ENCODE measurements around the gene TLR5. TPM values are rescaled to one million over a fixed set of nuclear protein-coding genes. Genes with fewer than 3 reads are reported as not detected.
"Not testable (repeated sequence)": the region's sequence is repeated elsewhere in the genome, so short reads cannot be mapped to it uniquely, and the experiment has no call there.

TLR5 gene
- total RNA-seq, 1 experiment from 2014 or later = 2.5 TPM

DNA sequence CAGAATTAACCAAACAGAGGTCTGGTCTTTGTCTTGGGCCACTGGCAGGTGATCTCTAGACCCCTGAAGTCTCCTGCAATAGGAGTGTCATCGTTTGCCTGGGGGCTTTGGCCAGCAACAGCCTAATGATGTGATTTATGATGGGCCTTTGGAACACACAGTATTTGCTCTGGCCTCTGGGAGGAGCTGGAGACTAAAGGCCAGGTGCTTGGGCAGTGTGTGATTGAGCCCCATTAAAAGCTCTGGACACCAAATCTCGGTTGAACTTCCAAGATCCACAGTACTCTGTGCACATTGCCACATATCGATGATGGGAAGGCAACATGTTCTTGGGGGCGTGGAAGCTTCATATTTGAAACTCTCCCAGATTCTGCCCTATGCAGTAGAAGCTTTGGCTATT, 32.0 kb upstream of the TLR5 start:
- Histone ChIP-seq H3K36me3 (ENCODE audit: low read depth) (no peaks in the 10 kb centered on the region), H3F3A (ENCODE audit: insufficient read depth, low read depth) (no peaks in the 10 kb centered on the region; the same call in 1 of the 2 replicates), H4K20me1 (ENCODE audit: insufficient read depth) (no peaks in the 10 kb centered on the region), H3K4me2 (no peak overlapping the region), H3K9me2 (ENCODE audit: insufficient read depth) (no peaks in the 10 kb centered on the region), H3K4me1 (replicated peaks; ENCODE audit: insufficient read depth) (peaks cover 16% of the 10 kb centered on the region), H3K79me2 (ENCODE audit: low read depth) (no peaks in the 10 kb centered on the region), H3K4me3 (no peak overlapping the region), H3K27ac (no peak overlapping the region), H3K9me3 (ENCODE audit: insufficient read depth, low read depth) (no peaks in the 10 kb centered on the region), H2AFZ (no peak overlapping the region), H3K27me3 (ENCODE audit: insufficient read depth, low read depth) (no peaks in the 10 kb centered on the region)
- DNase-seq = no peak
- BruUV-seq (replicated peaks) = no TSS peak
- TF ChIP-seq EZH2 (IDR thresholded peaks at IDR 0.05; ENCODE audit: low read depth) = no peak
- TF ChIP-seq, protein P1, sequence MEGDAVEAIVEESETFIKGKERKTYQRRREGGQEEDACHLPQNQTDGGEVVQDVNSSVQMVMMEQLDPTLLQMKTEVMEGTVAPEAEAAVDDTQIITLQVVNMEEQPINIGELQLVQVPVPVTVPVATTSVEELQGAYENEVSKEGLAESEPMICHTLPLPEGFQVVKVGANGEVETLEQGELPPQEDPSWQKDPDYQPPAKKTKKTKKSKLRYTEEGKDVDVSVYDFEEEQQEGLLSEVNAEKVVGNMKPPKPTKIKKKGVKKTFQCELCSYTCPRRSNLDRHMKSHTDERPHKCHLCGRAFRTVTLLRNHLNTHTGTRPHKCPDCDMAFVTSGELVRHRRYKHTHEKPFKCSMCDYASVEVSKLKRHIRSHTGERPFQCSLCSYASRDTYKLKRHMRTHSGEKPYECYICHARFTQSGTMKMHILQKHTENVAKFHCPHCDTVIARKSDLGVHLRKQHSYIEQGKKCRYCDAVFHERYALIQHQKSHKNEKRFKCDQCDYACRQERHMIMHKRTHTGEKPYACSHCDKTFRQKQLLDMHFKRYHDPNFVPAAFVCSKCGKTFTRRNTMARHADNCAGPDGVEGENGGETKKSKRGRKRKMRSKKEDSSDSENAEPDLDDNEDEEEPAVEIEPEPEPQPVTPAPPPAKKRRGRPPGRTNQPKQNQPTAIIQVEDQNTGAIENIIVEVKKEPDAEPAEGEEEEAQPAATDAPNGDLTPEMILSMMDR (conservative IDR thresholded peaks at IDR 0.05) = peak; percentile 50
- intact Hi-C loops (cut with micrococcal nuclease; ENCODE audit: unreplicated experiment) = loop anchor here (1.0 to 5.0 kb wide), 2 partner anchors 33 to 508 kb away; partner anchors contain the start of gene TLR5
- ChIA-PET CTCF (interaction anchor here (0.6 to 1.3 kb wide), 7 partner anchors 22 to 1282 kb away, joined by 3 read pairs; no protein-coding TSS in a partner anchor), POLR2A (ENCODE audit: unreplicated experiment) (no interaction called here)

GRCh38 chr1:223169458-223169857, 26.4 kb upstream of the TLR5 start:
- H2AFZ ChIP-seq; H3K4me2 ChIP-seq; H4K20me1 ChIP-seq (ENCODE audit: insufficient read depth); intact Hi-C loops (cut with micrococcal nuclease; ENCODE audit: unreplicated experiment); CTCF ChIA-PET; H3F3A ChIP-seq (ENCODE audit: insufficient read depth, low read depth); H3K4me1 ChIP-seq (replicated peaks; ENCODE audit: insufficient read depth); H3K9me3 ChIP-seq (ENCODE audit: insufficient read depth, low read depth); BruUV-seq (replicated peaks); H3K27ac ChIP-seq; DNase-seq; H3K9me2 ChIP-seq (ENCODE audit: insufficient read depth); H3K4me3 ChIP-seq; POLR2A ChIA-PET (ENCODE audit: unreplicated experiment); H3K36me3 ChIP-seq (ENCODE audit: low read depth); H3K27me3 ChIP-seq (ENCODE audit: insufficient read depth, low read depth); H3K79me2 ChIP-seq (ENCODE audit: low read depth): not testable (repeated sequence)

DNA sequence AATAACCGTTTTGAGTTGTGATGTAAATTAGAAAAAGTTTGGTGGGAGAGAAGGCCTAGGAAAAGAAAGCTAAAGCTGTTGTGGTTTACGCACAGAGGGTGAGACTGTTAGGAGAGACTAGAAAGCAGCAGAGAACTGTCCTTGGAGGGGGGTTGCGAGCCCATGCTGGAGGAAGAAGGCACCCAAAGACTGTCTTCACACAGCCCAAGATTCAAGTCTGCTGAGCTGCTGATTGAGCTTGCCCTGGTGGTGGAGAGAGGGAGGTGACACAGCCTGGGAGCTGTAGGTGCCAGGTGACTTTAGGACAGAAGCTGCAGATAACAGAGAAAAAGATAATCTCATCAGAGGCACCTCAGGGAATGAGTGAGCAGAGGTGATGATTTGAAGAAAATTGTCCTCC, 18.3 kb upstream of the TLR5 start:
- ChIA-PET CTCF (no interaction called here), POLR2A (ENCODE audit: unreplicated experiment) (no interaction called here)
- Histone ChIP-seq H3K9me3 (ENCODE audit: insufficient read depth, low read depth) (no peaks in the 10 kb centered on the region), H3K9me2 (ENCODE audit: insufficient read depth) (no peaks in the 10 kb centered on the region), H3K4me3 (no peak overlapping the region), H3K27me3 (ENCODE audit: insufficient read depth, low read depth) (0 out of 2 replicates have a peak, but pooled peaks cover 3% of the 10 kb centered on the region), H3K36me3 (ENCODE audit: low read depth) (no peaks in the 10 kb centered on the region), H3F3A (ENCODE audit: insufficient read depth, low read depth) (no peaks in the 10 kb centered on the region), H3K27ac (no peak overlapping the region), H3K79me2 (ENCODE audit: low read depth) (no peaks in the 10 kb centered on the region), H3K4me1 (replicated peaks; ENCODE audit: insufficient read depth) (peaks cover 6% of the 10 kb centered on the region), H4K20me1 (ENCODE audit: insufficient read depth) (no peaks in the 10 kb centered on the region), H3K4me2 (no peak overlapping the region), H2AFZ (no peak overlapping the region)
- intact Hi-C loops (cut with micrococcal nuclease; ENCODE audit: unreplicated experiment) = no loop called here
- TF ChIP-seq EZH2 (IDR thresholded peaks at IDR 0.05; ENCODE audit: low read depth) = no peak
- TF ChIP-seq, protein P1 (conservative IDR thresholded peaks at IDR 0.05) = no peak; the same call in 1 of the 2 replicates
- DNase-seq = no peak
- no TSS peak for BruUV-seq (replicated peaks)

DNA sequence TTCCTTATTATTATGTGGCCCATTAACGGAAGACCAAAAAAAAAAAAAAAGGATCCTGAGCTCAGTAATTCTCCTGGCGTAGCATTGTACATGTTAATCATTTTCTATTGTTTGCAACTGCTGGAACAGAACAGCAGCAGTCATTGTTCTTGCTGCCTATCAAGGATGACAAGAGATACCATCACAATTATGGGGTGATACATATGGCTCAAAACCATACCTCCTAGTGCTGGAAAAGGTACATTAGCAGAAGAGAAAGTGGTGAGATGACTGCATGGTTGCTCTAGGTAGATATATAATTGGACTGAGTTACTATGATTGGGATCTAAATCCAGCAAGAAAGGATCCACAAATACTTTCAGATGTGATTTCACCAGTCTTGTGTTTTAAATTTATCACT, 13.3 kb upstream of the TLR5 start:
- Histone ChIP-seq H3K4me2 (no peak overlapping the region), H3K4me3 (no peak overlapping the region), H3K9me3 (ENCODE audit: insufficient read depth, low read depth) (no peaks in the 10 kb centered on the region), H3K27me3 (ENCODE audit: insufficient read depth, low read depth) (0 out of 2 replicates have a peak, but pooled peaks cover 3% of the 10 kb centered on the region), H3F3A (ENCODE audit: insufficient read depth, low read depth) (no peaks in the 10 kb centered on the region), H2AFZ (no peak overlapping the region), H3K4me1 (replicated peaks; ENCODE audit: insufficient read depth) (no peaks in the 10 kb centered on the region), H3K9me2 (ENCODE audit: insufficient read depth) (no peaks in the 10 kb centered on the region), H3K36me3 (ENCODE audit: low read depth) (no peaks in the 10 kb centered on the region), H3K79me2 (ENCODE audit: low read depth) (no peaks in the 10 kb centered on the region), H3K27ac (no peak overlapping the region), H4K20me1 (ENCODE audit: insufficient read depth) (no peaks in the 10 kb centered on the region)
- TF ChIP-seq EZH2 (IDR thresholded peaks at IDR 0.05; ENCODE audit: low read depth) = no peak
- TF ChIP-seq, protein P1 (conservative IDR thresholded peaks at IDR 0.05) = no peak
- BruUV-seq (replicated peaks) = no TSS peak
- ChIA-PET CTCF (no interaction called here), POLR2A (ENCODE audit: unreplicated experiment) (no interaction called here)
- no peak for DNase-seq
- intact Hi-C loops (cut with micrococcal nuclease; ENCODE audit: unreplicated experiment) = no loop called here
